Adrenal gland (tissue), 5 donors: ENCODE results near the gene PLXNA2.

Experiments
- CTCF ChIP-seq, 6 experiments: fragments of 450-650 bp in 4 of 6; fragments of 200-600 bp in 2 of 6; sonication (generic) in 1 of 6; IDR thresholded peaks; 1 replicate in 5 of 6; 2 replicates in 1 of 6; pipeline versions ENCODE4 v1.5.1 to v1.8.0; 2016 to 2021; ENCODE audit warnings: antibody characterized with exemption in 6 of 6, mild to moderate bottlenecking in 2 of 6, moderate library complexity in 1 of 6
- POLR2A ChIP-seq, 2 donors: fragments of 450-650 bp; IDR thresholded peaks; one replicate each; pipeline ENCODE4 v1.6.1; 2017; ENCODE audit warnings: antibody characterized with exemption in 2 of 2, mild to moderate bottlenecking in 2 of 2, moderate library complexity in 1 of 2
- donor health status: DM: no; HTN: no; CAD: no.

GRCh38 chr1:208055535-208055934 lies 188.6 kb downstream of the PLXNA2 start:
- no peak for TF ChIP-seq POLR2A (IDR thresholded peaks at IDR 0.05)
- no peak for TF ChIP-seq CTCF (IDR thresholded peaks at IDR 0.05)
